ENCODE measurements around the gene GSG1L. TPM values are rescaled to one million over a fixed set of nuclear protein-coding genes. Genes with fewer than 3 reads are reported as not detected.

The GSG1L gene
- total and polyA plus RNA-seq, 12 donors = 0.11 TPM; not detected in 11

GRCh38 chr16:27775254-27775653, 288.3 kb downstream of the GSG1L start:
- intact Hi-C loops (cut with DNase I) = no loop called here
- WGBS, 4 donors = 94 to 96% (median 94%) methylated on average over 8 of the region's 8 CpGs
- no peak for TF ChIP-seq POLR2A (IDR thresholded peaks at IDR 0.05)
- H3K27ac ChIP-seq = no peak overlapping the region
- no peaks in the 10 kb centered on the region for H3K9me3 ChIP-seq (replicated peaks in 1 of 3)
- no peaks in the 10 kb centered on the region for H3K27me3 ChIP-seq
- DNase-seq = no peak
- no peaks in the 10 kb centered on the region for H3K4me1 ChIP-seq (replicated peaks in 1 of 2)
- peaks cover 0 to 15% of the 10 kb centered on the region in 2 donors for H3K36me3 ChIP-seq (replicated peaks in 1 of 2)
- no peak overlapping the region for H3K4me3 ChIP-seq

GRCh38 chr16:27774779-27775178, 288.7 kb downstream of the GSG1L start:
- H3K27ac ChIP-seq = no peak overlapping the region
- no peaks in the 10 kb centered on the region for H3K4me1 ChIP-seq (replicated peaks in 1 of 2)
- peaks cover 0 to 16% of the 10 kb centered on the region in 2 donors for H3K36me3 ChIP-seq (replicated peaks in 1 of 2)
- H3K27me3 ChIP-seq = no peaks in the 10 kb centered on the region
- WGBS, 4 donors = 91 to 95% (median 93%) methylated on average over 9 to 22 of the region's 22 CpGs
- intact Hi-C loops (cut with DNase I) = no loop called here
- DNase-seq = no peak
- no peaks in the 10 kb centered on the region for H3K9me3 ChIP-seq (replicated peaks in 1 of 3)
- no peak overlapping the region for H3K4me3 ChIP-seq
- TF ChIP-seq CTCF (IDR thresholded peaks at IDR 0.05) (no peak), POLR2A (IDR thresholded peaks at IDR 0.05) (no peak)

- Histone ChIP-seq H3K4me3 (no peak overlapping the region), H3K9me3 (replicated peaks in 1 of 3) (no peaks in the 10 kb centered on the region), H3K36me3 (replicated peaks in 1 of 2) (peaks cover 0 to 16% of the 10 kb centered on the region in 2 donors), H3K27me3 (no peaks in the 10 kb centered on the region), H3K4me1 (replicated peaks in 1 of 2) (no peaks in the 10 kb centered on the region), H3K27ac (no peak overlapping the region)
- TF ChIP-seq CTCF (IDR thresholded peaks at IDR 0.05) = no peak
- TF ChIP-seq POLR2A (IDR thresholded peaks at IDR 0.05) = no peak
- intact Hi-C loops (cut with DNase I) = no loop called here
- 95 to 98% (median 96%) methylated on average over 3 to 4 of the region's 4 CpGs for WGBS, 4 donors
- no peak for DNase-seq
Measured at GRCh38 chr16:27773344-27773743, 290.2 kb downstream of the GSG1L start.

GRCh38 chr16:27772093-27772825, 291.3 kb downstream of the GSG1L start:
- DNase-seq = no peak
- intact Hi-C loops (cut with DNase I) = no loop called here
- 85 to 97% (median 95%) methylated on average over 4 to 8 of the region's 8 CpGs for WGBS, 4 donors
- TF ChIP-seq POLR2A (IDR thresholded peaks at IDR 0.05) = no peak
- no peak for TF ChIP-seq CTCF (IDR thresholded peaks at IDR 0.05)
- no peak overlapping the region for H3K4me3 ChIP-seq
- H3K27ac ChIP-seq = no peak overlapping the region
- H3K27me3 ChIP-seq = no peaks in the 10 kb centered on the region
- H3K36me3 ChIP-seq (replicated peaks in 1 of 2) = peaks cover 0 to 16% of the 10 kb centered on the region in 2 donors
- no peaks in the 10 kb centered on the region for H3K9me3 ChIP-seq (replicated peaks in 1 of 3)
- H3K4me1 ChIP-seq (replicated peaks in 1 of 2) = no peaks in the 10 kb centered on the region

All from adrenal gland (tissue), 12 donors.